ENCODE data around the gene NAT16.

NAT16 gene

DNA sequence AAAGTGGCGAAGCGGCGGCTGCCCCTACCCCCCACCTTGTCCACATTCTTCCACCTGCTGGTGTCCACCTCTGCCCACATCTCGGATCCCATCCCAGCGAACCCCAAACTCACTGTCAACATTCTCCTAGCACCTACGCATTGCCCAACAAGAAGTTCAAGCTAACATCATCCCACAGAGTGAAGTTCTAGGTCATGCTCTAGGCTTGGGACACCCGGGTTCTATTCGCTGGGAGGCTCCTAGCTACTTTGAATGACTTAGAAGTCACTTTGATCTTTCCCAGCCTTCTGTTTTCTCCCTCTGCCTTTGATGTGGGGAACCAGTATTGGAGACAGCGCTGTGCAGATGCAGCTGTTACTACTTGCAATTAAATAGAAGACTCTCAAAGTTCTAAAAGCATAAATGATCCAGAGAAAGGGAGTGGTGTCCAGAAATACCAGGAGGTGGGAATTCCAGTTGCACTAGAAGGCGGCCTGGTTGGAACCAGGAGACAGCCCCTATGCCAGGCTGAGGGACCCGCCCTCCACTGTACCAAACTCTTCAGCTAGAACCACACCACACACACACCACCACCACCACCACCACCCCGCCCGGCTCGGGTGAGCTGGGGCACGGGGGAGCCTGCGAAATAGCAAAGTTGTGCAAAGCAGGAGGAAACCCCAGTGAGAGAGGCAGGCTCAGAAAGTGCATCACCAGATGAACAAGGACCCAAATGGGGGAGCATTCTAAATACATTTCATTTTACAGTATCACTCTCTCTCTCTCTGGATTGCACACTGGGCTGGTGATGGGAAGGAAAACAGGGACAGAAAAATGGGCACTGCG is 9.3 kb downstream of the NAT16 start:
- no peak for DNase-seq (ENCODE audit: low read depth)

- peak; percentile 63 for DNase-seq (ENCODE audit: low read depth)
Observed at GRCh38 chr7:101169838-101170551, 10.1 kb downstream of the NAT16 start.

GRCh38 chr7:101169110-101169837 is 10.8 kb downstream of the NAT16 start:
- DNase-seq (ENCODE audit: low read depth), result no peak

DNA sequence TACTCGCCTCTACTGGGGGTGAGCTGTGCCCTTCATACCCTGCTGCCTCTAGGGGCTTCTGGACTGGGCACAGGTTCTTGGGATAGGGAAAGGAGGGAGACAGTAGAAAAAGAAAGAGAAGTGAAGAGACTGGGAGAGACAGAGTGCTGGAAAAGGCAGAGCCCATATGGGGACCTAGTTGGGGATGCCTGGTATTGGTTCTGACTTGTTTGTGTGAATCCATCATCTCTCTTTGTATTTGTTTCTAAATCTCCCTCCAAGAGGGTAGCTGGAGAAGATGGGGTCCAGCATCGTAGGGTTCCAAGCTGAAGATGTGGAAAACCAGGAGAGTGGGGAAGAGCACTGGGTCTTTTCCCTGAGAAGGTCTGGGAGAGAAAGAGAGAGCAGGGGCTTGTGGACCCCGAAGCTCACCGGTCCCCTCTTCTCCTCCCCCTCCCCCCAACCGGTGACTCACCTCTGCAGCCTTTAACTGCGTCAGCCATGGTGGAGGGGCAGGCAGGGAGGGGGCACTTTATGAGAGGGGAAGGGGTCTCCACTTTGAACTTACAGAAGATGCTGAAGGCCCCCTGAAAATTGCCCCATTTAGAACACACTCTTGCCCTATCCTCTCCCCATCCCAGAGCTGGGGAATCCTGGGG is 11.6 kb downstream of the NAT16 start:
- DNase-seq (ENCODE audit: low read depth), result no peak

DNA sequence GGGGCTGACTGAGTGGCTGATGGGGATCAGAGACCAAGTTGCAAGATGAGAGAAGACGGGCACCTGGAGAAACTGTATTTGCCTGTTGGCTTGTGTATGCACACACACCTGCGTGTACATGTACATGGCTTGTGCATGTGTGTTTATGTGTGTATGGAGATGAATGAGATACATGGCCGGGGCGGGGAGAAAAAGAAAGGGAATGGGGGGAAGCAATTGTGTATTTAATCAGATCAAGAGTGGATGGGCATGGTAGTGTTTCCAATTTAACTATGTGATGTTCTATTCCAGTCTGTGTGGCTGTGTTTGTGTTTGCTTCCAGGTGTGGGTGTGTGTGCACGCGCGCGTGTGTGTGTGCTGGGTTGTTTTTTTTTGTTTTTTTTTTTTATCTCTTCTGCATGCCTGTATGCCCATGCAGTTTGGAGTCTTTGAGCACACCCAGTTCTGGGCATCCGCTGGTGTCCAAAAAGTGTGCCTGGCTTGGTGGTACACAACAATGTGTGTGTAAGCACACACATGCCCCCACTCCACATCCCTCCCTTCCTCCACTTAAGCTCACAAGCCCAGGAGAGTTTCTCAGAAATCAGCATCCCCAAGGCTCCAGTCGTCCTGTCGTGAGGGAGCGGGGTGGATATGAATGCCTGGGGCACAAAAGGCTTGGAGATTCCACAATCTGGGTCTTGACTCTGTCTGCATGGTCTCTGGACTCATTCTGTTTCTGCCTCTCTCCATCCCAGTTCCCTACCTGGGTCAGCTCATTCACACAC is 12.3 kb downstream of the NAT16 start:
- no peak for DNase-seq (ENCODE audit: low read depth)

GRCh38 chr7:101166909-101167644 is 13.0 kb downstream of the NAT16 start:
- DNase-seq (ENCODE audit: low read depth), result no peak

- no peak for DNase-seq (ENCODE audit: low read depth)
Observed at GRCh38 chr7:101166648-101166908, 13.5 kb downstream of the NAT16 start.

DNA sequence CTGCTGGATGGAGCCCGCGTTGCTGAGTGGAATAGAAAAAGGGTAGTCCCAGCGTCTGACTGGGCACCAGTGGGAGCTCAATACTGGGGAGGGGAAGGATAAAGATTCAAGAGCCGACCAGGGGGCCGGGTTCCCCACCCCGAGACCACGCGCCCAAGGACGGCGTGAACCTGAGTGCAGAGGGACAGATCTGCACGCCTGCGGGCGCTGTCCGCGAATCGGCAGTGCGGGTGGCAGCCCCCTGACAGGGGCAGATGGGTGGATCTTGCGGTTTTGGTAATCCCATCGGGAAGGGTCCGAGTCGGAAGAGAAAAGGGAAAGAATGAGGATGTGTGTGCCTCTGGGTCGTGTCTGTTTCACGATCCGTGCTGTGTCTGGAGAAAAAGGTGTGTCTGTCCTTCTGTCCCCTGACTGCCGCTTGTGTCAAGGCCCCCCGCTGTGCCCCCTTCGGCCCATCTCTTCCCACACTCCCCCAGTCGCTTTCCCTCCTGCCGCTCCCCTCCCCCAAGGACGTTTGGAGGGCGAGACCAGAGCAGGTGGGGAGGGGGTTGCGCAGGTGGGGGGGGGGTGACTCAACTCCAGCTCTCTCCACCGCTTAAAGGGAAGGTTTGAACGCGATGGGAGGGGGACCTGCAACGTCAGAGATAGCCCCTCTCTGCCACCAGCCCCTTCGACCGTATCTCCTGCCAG is 14.0 kb downstream of the NAT16 start:
- no peak for DNase-seq (ENCODE audit: low read depth)

DNA sequence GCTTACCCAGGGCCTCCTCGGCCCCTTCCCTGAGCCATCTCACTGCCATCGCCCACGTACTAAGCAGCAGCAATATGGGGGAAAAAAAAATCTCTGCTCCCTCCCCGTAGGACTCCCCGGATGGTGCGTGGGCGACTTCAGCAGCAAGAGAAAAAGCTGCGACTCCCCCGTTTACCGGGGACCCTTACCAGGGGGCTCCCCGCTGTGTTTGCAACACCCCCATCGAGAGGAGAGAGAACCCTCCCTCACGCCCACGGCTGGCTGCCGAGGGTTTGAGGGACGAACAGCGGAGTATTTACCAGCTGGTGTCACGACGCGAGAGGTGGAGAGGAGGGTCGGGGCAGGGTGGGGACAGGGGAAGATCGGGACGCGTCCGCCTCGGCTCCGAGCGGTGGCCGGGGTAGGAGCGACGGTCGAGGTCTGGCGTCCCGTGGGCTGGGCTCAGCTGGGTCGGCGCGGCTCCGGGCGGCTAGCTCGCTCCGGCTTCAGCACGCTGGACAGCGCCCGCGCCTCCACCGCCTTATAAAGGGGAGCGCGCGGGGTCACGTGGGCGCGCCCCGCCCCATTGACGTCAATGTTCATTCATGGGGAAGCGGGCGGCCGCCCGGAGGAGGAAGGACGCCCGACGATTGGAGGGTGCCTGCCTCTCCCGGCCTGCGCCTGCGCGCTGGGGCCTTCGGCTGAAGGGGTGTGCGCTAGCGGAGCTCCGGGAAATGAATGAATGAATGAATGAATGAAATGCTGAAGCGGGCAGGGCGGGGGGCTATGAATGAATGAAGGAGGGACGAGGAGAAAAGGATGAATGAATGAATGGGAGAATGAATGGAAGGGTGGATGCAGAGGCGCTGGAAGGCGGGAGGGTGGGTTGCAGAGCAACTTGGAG is 14.8 kb downstream of the NAT16 start, which contains the start of gene VGF:
VGF (minus strand) TSS at position 495 of the 883 bp plus-strand sequence. CDS start 726 bp downstream, outside the sequence.
- DNase-seq (ENCODE audit: low read depth), result peak; percentile 84

- DNase-seq (ENCODE audit: low read depth), result no peak
Observed at GRCh38 chr7:101164071-101164840, 15.8 kb downstream of the NAT16 start.

DNA sequence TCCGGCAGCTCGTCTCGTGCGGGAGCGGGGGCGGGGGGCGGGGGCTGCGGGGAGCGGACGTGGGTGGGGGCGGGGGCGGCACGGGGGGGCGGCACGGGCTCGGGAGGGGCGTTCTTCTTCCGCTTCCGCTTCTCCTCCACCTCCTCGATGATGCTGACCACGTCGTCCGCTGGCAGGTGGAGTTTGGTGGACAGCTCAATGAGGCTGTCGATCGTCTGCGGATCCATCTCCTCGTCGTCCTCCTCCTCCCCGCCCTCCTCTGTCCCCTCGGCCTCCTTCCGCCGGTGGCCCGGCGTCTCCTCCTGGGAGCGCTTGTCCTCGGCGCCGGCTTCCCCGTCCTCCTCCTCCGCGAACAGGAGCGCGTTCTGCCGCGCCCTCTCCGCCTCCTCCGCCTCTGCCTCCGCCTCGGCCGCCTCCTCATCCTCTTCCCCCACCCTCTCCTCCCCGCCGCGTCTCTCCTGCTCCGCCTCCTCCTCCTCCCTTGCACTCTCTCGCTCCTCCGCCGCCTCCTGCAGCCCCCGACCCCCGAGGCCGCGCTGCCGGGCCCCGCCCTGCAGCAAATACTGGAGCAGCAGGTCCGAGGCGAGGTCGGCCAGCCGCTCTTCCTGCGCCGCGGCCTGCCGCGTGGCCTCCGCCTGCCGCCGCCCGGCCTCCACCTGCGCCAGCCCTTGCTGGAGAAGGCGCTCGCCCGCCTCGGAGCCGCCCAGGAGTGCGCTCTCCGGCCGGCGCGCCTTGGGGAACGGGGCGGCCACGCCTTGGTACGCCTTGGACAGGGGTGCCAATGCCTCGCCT is 16.6 kb downstream of the NAT16 start:
- no peak for DNase-seq (ENCODE audit: low read depth)

DNA sequence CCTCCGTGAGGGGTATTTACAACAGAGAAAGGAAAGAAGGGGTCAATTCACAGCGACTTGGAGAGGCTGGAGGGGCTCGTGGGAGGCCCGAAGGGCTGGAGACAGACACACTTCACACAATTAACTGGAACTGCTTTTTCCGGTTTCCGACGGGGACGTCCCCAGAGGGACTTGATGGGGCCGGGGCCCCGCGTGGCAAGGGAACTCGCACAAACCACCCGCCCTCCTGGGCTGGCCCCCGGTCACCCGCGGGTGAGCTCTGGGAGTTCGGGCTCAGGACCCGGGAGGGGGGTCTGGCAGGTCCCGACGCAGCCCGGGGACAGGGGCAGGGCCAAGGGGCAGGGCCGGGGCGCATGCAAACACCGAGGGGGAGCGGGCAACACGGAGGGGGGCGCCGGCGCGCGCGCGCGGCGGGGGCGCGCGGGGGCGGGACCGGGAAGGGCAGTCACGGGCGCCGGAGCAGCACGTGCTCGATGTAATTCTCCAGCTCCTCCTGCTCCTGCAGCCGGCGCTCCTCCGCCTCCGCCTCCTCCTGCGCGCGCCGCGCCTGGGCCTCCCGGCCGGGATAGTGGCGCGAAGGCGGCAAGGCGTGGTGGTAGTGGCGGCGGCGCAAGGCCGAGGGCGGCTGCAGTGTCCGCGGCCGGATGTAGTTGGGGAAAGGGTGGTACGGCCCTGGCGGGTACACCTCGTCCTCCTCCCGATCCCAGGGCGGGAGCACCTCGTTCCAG is 17.4 kb downstream of the NAT16 start:
- DNase-seq (ENCODE audit: low read depth), result no peak

GRCh38 chr7:101161692-101162471 is 18.2 kb downstream of the NAT16 start:
- no peak for DNase-seq (ENCODE audit: low read depth)

DNA sequence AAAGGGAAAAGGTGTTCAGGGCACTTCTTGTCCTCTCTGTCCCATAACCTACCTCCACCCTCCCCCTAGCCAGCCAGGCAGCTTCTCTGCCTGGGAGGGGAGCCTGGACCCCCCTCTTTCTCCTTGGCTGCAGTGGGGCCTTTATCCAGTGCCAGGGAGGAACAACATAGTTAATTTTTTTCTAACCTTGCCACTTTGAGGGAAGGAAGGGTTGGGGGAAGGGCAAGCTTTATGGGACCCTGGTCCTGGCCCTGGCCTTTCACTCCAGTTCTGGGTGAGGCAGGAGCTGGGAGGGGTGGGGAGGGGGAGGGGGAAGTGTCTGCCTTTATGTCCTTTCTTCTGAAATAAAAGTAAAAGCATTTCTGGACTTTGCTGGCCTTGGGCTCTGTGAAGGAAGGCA is 19.2 kb downstream of the NAT16 start:
- DNase-seq (ENCODE audit: low read depth), result no peak

GRCh38 chr7:101159696-101160674 is 20.1 kb downstream of the NAT16 start:
- DNase-seq (ENCODE audit: low read depth), result no peak
